WTC11 (cell line): ENCODE results near the gene MX2. TPM values are rescaled to one million over a fixed set of nuclear protein-coding genes. Genes with fewer than 3 reads are reported as not detected.

Source experiments
- ATAC-seq: fragments of 200-7000 bp; cut with Tn5 transposase; 2 replicates; pipeline ENCODE4 v1.10.0; 2021; ENCODE audit warnings: mild to moderate bottlenecking, moderate library complexity
- CTCF ChIA-PET: fragments of 300-600 bp; sonication (Branson Sonifier 250); formaldehyde crosslinking; loops from one replicate; lab custom pipeline; 2021; ENCODE audit warnings: antibody characterized with exemption; lab: Charles Lee
- POLR2A ChIA-PET: fragments of 350-600 bp; sonication (Branson Sonifier 250); formaldehyde crosslinking; loops from one replicate; lab custom pipeline; 2021; ENCODE audit warnings: antibody characterized with exemption; lab: Charles Lee
- DNase-seq: peaks from one replicate; pipeline ENCODE4 v3.0.0; 2021; ENCODE audit warnings: low spot score
- H3K27ac Mint-ChIP-seq: 2 replicates; pipeline ENCODE4 v1.8.0; 2021; ENCODE audit warnings: mixed read lengths
- H3K27me3 Mint-ChIP-seq: 2 replicates; pipeline ENCODE4 v1.8.0; 2021; ENCODE audit warnings: low read depth, mild to moderate bottlenecking, moderate library complexity, mixed read lengths
- H3K36me3 Mint-ChIP-seq: 2 replicates; pipeline ENCODE4 v1.8.0; 2021; ENCODE audit warnings: mixed read lengths
- H3K4me1 Mint-ChIP-seq: 2 replicates; pipeline ENCODE4 v1.8.0; 2022; ENCODE audit warnings: mixed read lengths
- H3K4me3 Mint-ChIP-seq: 2 replicates; pipeline ENCODE4 v1.8.0; 2021; ENCODE audit warnings: mild to moderate bottlenecking, moderate library complexity, mixed read lengths
- H3K9me3 Mint-ChIP-seq: 2 replicates; pipeline ENCODE4 v1.8.0; 2021; ENCODE audit warnings: mixed read lengths
- AR ChIP-seq: fragments of 250-450 bp; sonication (Bioruptor Pico); IDR thresholded peaks from 2 replicates; pipeline ENCODE4 v1.9.0; 2021; ENCODE audit warnings: mild to moderate bottlenecking
- E2F1 ChIP-seq: sonication (generic); formaldehyde crosslinking; IDR thresholded peaks from 2 replicates; pipeline ENCODE4 v1.8.0; 2022; ENCODE audit warnings: mild to moderate bottlenecking, missing genetic modification reagents
- ELF4 ChIP-seq: sonication (generic); formaldehyde crosslinking; IDR thresholded peaks from 2 replicates; pipeline ENCODE4 v1.8.1; 2022; ENCODE audit warnings: low read depth, mild to moderate bottlenecking, moderate library complexity, missing genetic modification reagents
- ETV6 ChIP-seq: sonication (generic); formaldehyde crosslinking; IDR thresholded peaks from 2 replicates; pipeline ENCODE4 v1.8.1; 2022; ENCODE audit warnings: mild to moderate bottlenecking, missing genetic modification reagents
- FOXP4 ChIP-seq: sonication (generic); formaldehyde crosslinking; IDR thresholded peaks from 2 replicates; pipeline ENCODE4 v1.8.0; 2022; ENCODE audit warnings: mild to moderate bottlenecking, missing genetic modification reagents
- GTF2I ChIP-seq: fragments of 250-450 bp; sonication (Bioruptor Pico); conservative IDR thresholded peaks from 2 replicates; pipeline ENCODE4 v1.4.0; 2021; ENCODE audit warnings: mild to moderate bottlenecking
- MYBL2 ChIP-seq: sonication (generic); formaldehyde crosslinking; IDR thresholded peaks from 2 replicates; pipeline ENCODE4 v1.8.1; 2023; ENCODE audit warnings: mild to moderate bottlenecking, moderate library complexity, missing genetic modification reagents
- NR3C1 ChIP-seq: sonication (generic); formaldehyde crosslinking; conservative IDR thresholded peaks from 2 replicates; pipeline ENCODE4 v1.8.1; 2023; ENCODE audit warnings: low read depth, mild to moderate bottlenecking, missing genetic modification reagents
- PRDM15 ChIP-seq: sonication (generic); formaldehyde crosslinking; IDR thresholded peaks from 2 replicates; pipeline ENCODE4 v1.8.0; 2022; ENCODE audit warnings: missing genetic modification reagents
- SP1 ChIP-seq: sonication (generic); formaldehyde crosslinking; conservative IDR thresholded peaks from 2 replicates; pipeline ENCODE4 v1.8.1; 2022; ENCODE audit warnings: missing genetic modification reagents
- TCF7 ChIP-seq: sonication (generic); formaldehyde crosslinking; IDR thresholded peaks from 2 replicates; pipeline ENCODE4 v1.8.0; 2022; ENCODE audit warnings: mild to moderate bottlenecking, low read depth, missing genetic modification reagents, moderate library complexity
- TEAD1 ChIP-seq: sonication (generic); formaldehyde crosslinking; IDR thresholded peaks from 2 replicates; pipeline ENCODE4 v1.8.0; 2022; ENCODE audit warnings: mild to moderate bottlenecking, missing genetic modification reagents
- ZMAT4 ChIP-seq: fragments of 250-450 bp; sonication (Bioruptor Pico); IDR thresholded peaks from 2 replicates; pipeline ENCODE4 v1.9.0; 2021; ENCODE audit warnings: mild to moderate bottlenecking
- ZNF121 ChIP-seq: sonication (generic); formaldehyde crosslinking; IDR thresholded peaks from 2 replicates; pipeline ENCODE4 v1.8.0; 2023; ENCODE audit warnings: missing genetic modification reagents
- ZNF317 ChIP-seq: sonication (generic); formaldehyde crosslinking; IDR thresholded peaks from 2 replicates; pipeline ENCODE4 v1.8.1; 2023; ENCODE audit warnings: low read depth, mild to moderate bottlenecking, moderate library complexity, missing genetic modification reagents, borderline replicate concordance
- ZNF425 ChIP-seq: fragments of 250-450 bp; sonication (Bioruptor Pico); conservative IDR thresholded peaks from 2 replicates; pipeline ENCODE4 v1.9.0; 2021; ENCODE audit warnings: mild to moderate bottlenecking
- ZSCAN18 ChIP-seq: fragments of 250-450 bp; sonication (Bioruptor Pico); IDR thresholded peaks from 2 replicates; pipeline ENCODE4 v2.1.2; 2022; ENCODE audit warnings: mild to moderate bottlenecking, moderate library complexity
- total RNA-seq: library from RNA; stranded (reverse); gene quantifications from 3 replicates; pipeline ENCODE4 v1.2.3, GENCODE V29; 2021

The MX2 gene
- total RNA-seq, 1 experiment from 2014 or later, result 2.6 TPM

GRCh38 chr21:41367301-41367944 is 5.6 kb downstream of the MX2 start:
- ChIA-PET CTCF (interaction anchor here (0.7 to 3.7 kb wide), 2 partner anchors 84 to 245 kb away, joined by 3 to 61 read pairs; no protein-coding TSS in a partner anchor), POLR2A (interaction anchor here (0.7 kb wide), 1 partner anchor 974 kb away, joined by 3 read pairs; no protein-coding TSS in a partner anchor)
- Mint-ChIP-seq H3K4me3 (no peak overlapping the region), H3K27me3 (no peaks in the 10 kb centered on the region; the same call in 1 of the 2 replicates), H3K36me3 (no peaks in the 10 kb centered on the region), H3K27ac (no peak overlapping the region), H3K9me3 (peaks cover 6% of the 10 kb centered on the region; the same call in 1 of the 2 replicates), H3K4me1 (peaks cover 12% of the 10 kb centered on the region)
- DNase-seq, result no peak
- no peak for ATAC-seq
- TF ChIP-seq AR (CRISPR knock-in tag) (no peak), ZMAT4 (no peak), FOXP4 (no peak), PRDM15 (CRISPR knock-in tag) (no peak)

GRCh38 chr21:41367945-41368734 is 6.3 kb downstream of the MX2 start:
- ATAC-seq, result no peak
- ChIA-PET POLR2A (no interaction called here), CTCF (interaction anchor here (1.1 to 3.7 kb wide), 10 partner anchors 8 to 244 kb away, joined by 3 to 61 read pairs (median 20); no protein-coding TSS in a partner anchor)
- H3K4me3 Mint-ChIP-seq, result no peak overlapping the region
- no peaks in the 10 kb centered on the region for H3K36me3 Mint-ChIP-seq
- peaks cover 12% of the 10 kb centered on the region for H3K4me1 Mint-ChIP-seq
- H3K27me3 Mint-ChIP-seq, result no peaks in the 10 kb centered on the region; the same call in 1 of the 2 replicates
- peaks cover 6% of the 10 kb centered on the region; the same call in 1 of the 2 replicates for H3K9me3 Mint-ChIP-seq
- no peak overlapping the region for H3K27ac Mint-ChIP-seq
- no peak for DNase-seq
- TF ChIP-seq TCF7 (CRISPR knock-in tag) (no peak), MYBL2 (no peak), NR3C1 (CRISPR knock-in tag) (no peak), E2F1 (CRISPR knock-in tag) (no peak), ETV6 (CRISPR knock-in tag) (no peak), TEAD1 (no peak), SP1 (CRISPR knock-in tag) (no peak), ZNF317 (CRISPR knock-in tag) (no peak), ELF4 (CRISPR knock-in tag) (no peak), ZNF425 (CRISPR knock-in tag) (no peak), ZNF121 (CRISPR knock-in tag) (no peak), ZSCAN18 (no peak), GTF2I (CRISPR knock-in tag) (no peak)
